Kidney epithelial cell (primary cell): ENCODE data around the gene NANOS1. TPM values are rescaled to one million over a fixed set of nuclear protein-coding genes. Genes with fewer than 3 reads are reported as not detected.

Experiments
- DNase-seq: peaks from one replicate; pipeline ENCODE4 v3.0.0-alpha.2; 2010; ENCODE audit warnings: low read depth
- H3K27me3 ChIP-seq: 2 replicates; pipeline ENCODE4 v1.6.0; 2011; ENCODE audit warnings: low read length; ENCODE audit not compliant: control insufficient read depth, insufficient read depth
- H3K36me3 ChIP-seq: 2 replicates; pipeline ENCODE4 v1.5.1; 2011; ENCODE audit warnings: low read length; ENCODE audit not compliant: control insufficient read depth, insufficient read depth
- H3K4me3 ChIP-seq: 2 replicates; pipeline ENCODE4 v1.5.1; 2011; ENCODE audit warnings: low read depth, mild to moderate bottlenecking, control low read depth, low read length
- CTCF ChIP-seq: IDR thresholded peaks from 2 replicates; pipeline ENCODE4 v1.5.1; 2011; ENCODE audit warnings: mild to moderate bottlenecking, moderate library complexity, low read length, control low read depth, inconsistent platforms; ENCODE audit not compliant: insufficient read depth, poor library complexity, severe bottlenecking
- total RNA-seq: library from RNA; depleted of rRNA; stranded (reverse); fragments of >200 nt; gene quantifications from 2 replicates; pipeline ENCODE4 v1.2.3, GENCODE V29; 2015

NANOS1 gene
- total RNA-seq, 1 donor from 2014 or later = 0.88 TPM

GRCh38 chr10:118983263-118983662 lies 46.3 kb upstream of the NANOS1 start:
- H3K4me3 ChIP-seq = no peak overlapping the region
- DNase-seq = no peak
- no peak for TF ChIP-seq CTCF
- H3K36me3 ChIP-seq = no peaks in the 10 kb centered on the region
- no peaks in the 10 kb centered on the region for H3K27me3 ChIP-seq

- H3K4me3 ChIP-seq = no peak overlapping the region
- H3K27me3 ChIP-seq = no peaks in the 10 kb centered on the region
- H3K36me3 ChIP-seq = no peaks in the 10 kb centered on the region
- DNase-seq = no peak
- no peak for TF ChIP-seq CTCF
Measured at GRCh38 chr10:118985576-118985975, 43.9 kb upstream of the NANOS1 start.

DNA sequence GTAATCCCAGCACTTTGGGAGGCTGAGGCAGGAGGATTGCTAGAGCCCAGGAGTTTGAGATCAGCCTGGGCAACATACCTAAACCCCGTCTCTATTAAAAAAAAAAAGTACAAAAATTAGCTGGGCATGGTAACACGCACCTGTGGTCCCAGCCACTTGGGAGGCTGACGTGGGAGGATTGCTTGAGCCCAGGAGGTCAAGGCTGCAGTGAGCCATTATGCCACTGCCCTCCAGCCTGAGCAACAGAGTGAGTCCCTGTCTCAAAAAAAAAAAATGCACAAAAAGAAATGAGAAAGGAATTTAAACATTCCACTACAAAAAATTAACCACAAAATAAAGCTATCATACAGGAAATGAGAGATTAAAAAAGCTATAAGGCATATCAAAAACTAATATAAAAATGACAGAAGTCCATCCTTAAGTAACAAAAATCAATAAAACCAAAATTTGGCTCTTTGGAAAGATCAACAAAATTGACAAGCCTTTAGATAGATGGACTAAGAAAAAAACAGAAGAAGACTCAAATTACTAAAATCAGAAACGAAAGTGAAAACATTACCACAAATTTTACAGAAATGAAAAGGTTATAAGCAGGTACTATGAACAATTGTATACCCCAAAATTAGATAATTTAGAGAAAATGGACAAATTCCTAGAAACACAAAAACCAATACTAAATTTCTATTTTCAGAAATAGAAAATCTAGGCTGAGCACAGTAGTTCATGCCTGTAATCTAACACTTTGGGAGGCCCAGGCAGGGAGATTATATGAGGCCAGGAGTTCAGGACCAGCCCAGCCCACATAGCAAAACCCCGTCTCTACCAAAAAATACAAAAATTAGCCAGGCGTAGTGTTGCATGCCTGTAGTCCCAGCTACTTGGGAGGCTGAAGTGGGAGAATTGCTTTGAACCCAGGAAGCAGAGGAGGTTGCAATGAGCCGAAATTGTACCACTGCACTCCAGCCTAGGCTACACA lies 42.4 kb upstream of the NANOS1 start:
- Histone ChIP-seq H3K36me3 (no peaks in the 10 kb centered on the region), H3K4me3 (no peak overlapping the region), H3K27me3 (peaks cover under 1% of the 10 kb centered on the region)
- DNase-seq = no peak
- TF ChIP-seq CTCF = no peak

- no peak for DNase-seq
- TF ChIP-seq CTCF = no peak
- no peak overlapping the region for H3K4me3 ChIP-seq
- peaks cover 6% of the 10 kb centered on the region for H3K27me3 ChIP-seq
- H3K36me3 ChIP-seq = no peaks in the 10 kb centered on the region
Measured at GRCh38 chr10:118990326-118990725, 39.2 kb upstream of the NANOS1 start.

DNA sequence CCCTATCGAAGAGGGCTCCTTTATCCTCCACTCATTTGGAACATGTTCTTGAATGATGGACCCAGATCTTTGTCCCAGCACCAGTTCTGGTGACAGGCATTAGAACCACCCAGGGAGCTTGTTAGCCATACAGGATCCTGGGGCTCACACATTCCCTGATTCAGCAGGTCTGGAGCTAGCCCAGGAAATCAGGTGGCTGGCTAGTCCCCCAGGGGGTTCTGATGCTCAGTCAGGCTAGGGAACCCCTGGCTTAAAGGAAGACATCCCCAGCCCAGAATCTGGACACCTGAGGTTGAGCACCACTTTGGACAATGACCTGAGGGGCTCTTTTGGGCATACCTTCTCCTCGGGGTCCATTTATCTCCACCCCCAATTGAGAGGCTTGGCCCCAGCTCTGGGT lies 37.0 kb upstream of the NANOS1 start:
- Histone ChIP-seq H3K36me3 (no peaks in the 10 kb centered on the region), H3K27me3 (peaks cover 6% of the 10 kb centered on the region), H3K4me3 (no peak overlapping the region)
- TF ChIP-seq CTCF = no peak
- DNase-seq = no peak
